Heart left ventricle (tissue), 13 donors: ENCODE measurements around the gene DDR1.

Source experiments
- POLR2A ChIP-seq, 2 donors: fragments of 450-650 bp; IDR thresholded peaks; one replicate each; pipeline ENCODE4 v1.6.1; 2017; ENCODE audit warnings: antibody characterized with exemption in 2 of 2, mild to moderate bottlenecking in 2 of 2, moderate library complexity in 2 of 2
- TF ChIP-seq, protein P1 (sequence below), 12 donors: fragments of 200-600 bp; sonication (generic) in 4 of 12; IDR thresholded peaks; one replicate each; pipeline versions ENCODE4 v1.5.0 to v1.8.0; 2018 to 2022; ENCODE audit warnings: antibody characterized with exemption in 12 of 12, mild to moderate bottlenecking in 5 of 12
- donor health status: ischemic (EF 13 %, LVEDD 7.1; RV severe dilation, severe dysfunction).
- donor health status: DM: no; HTN: yes; CAD: no.
- donor health status: DM: no; HTN: no; CAD: no.
- donor health status: ischemic (EF 25% LVEDD 6.9; RV normal size, moderate dysfunction).
- donor health status: ischemic (EF 25% LVEDD 5.7; RV mildly dilated, moderate dysfunction).
- donor health status: ischemic (EF 35%, LVEDD 5.7; RV mildly dilated, moderate dysfunction).
- donor health status: nonischemic (EF 11% LVEDD 7.7; RV severe dilation, severe dysfunction).
- donor health status: DM: yes; HTN: yes; CAD: no.
- donor health status: PGD.
- donor health status: ischemic (EF 29% LVEDD 5.4; RV normal size, mild dysfunction).
- donor health status: nonischemic (EF 23%, LVEDD 6.1; RV moderate dilation, normal function).

DNA sequence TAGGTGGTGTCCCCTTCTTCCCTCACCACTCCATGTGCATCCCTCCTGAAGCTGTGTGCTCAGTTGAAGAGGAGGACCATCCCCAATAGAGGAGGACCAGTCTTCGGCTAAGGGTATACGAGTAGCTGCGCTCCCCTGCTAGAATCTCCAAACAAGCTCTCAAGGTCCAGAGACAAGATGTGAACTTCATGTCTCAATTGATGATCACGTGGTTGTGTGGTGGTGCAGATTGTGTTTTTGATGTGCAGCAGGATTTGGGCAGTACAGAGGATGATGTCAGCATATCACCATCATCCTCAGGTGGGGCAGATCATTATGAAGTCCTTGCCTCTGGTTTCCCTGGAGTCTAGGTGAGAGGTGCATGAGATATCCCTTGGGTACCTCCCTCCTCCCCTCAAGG, 20.0 kb upstream of the DDR1 start:
- TF ChIP-seq POLR2A (IDR thresholded peaks at IDR 0.05), result no peak
- TF ChIP-seq, protein P1, sequence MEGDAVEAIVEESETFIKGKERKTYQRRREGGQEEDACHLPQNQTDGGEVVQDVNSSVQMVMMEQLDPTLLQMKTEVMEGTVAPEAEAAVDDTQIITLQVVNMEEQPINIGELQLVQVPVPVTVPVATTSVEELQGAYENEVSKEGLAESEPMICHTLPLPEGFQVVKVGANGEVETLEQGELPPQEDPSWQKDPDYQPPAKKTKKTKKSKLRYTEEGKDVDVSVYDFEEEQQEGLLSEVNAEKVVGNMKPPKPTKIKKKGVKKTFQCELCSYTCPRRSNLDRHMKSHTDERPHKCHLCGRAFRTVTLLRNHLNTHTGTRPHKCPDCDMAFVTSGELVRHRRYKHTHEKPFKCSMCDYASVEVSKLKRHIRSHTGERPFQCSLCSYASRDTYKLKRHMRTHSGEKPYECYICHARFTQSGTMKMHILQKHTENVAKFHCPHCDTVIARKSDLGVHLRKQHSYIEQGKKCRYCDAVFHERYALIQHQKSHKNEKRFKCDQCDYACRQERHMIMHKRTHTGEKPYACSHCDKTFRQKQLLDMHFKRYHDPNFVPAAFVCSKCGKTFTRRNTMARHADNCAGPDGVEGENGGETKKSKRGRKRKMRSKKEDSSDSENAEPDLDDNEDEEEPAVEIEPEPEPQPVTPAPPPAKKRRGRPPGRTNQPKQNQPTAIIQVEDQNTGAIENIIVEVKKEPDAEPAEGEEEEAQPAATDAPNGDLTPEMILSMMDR (IDR thresholded peaks at IDR 0.05), result no peak
